Neuronal stem cell (in vitro differentiated cells): ENCODE results near the gene LLCFC1.

Experiments used
- DNase-seq: peaks from one replicate; pipeline ENCODE4 v3.0.0-alpha.2; 2013; ENCODE audit warnings: low spot score
- H2AFZ ChIP-seq: one replicate; pipeline ENCODE4 v1.6.1; 2013; ENCODE audit warnings: mild to moderate bottlenecking, low read length, inconsistent platforms
- H2AK5ac ChIP-seq: 2 replicates; pipeline ENCODE4 v1.6.1; 2013; ENCODE audit warnings: low read depth, mild to moderate bottlenecking, inconsistent platforms, low read length, moderate library complexity, mixed read lengths
- H2BK120ac ChIP-seq: 2 replicates; pipeline ENCODE4 v1.6.1; 2013; ENCODE audit warnings: low read depth, mild to moderate bottlenecking, inconsistent platforms, low read length, moderate library complexity, mixed read lengths
- H2BK12ac ChIP-seq: one replicate; pipeline ENCODE4 v1.6.1; 2013; ENCODE audit warnings: low read length, inconsistent platforms
- H2BK15ac ChIP-seq: 2 replicates; pipeline ENCODE4 v1.6.1; 2013; ENCODE audit warnings: mild to moderate bottlenecking, low read length, inconsistent platforms, mixed read lengths
- H2BK5ac ChIP-seq: one replicate; pipeline ENCODE4 v1.6.1; 2013; ENCODE audit warnings: inconsistent platforms, mild to moderate bottlenecking, low read length, moderate library complexity
- H3K14ac ChIP-seq: one replicate; pipeline ENCODE4 v1.6.1; 2013; ENCODE audit warnings: low read length, inconsistent platforms
- H3K18ac ChIP-seq: 2 replicates; pipeline ENCODE4 v1.6.1; 2013; ENCODE audit warnings: low read length, inconsistent platforms
- H3K23ac ChIP-seq: 2 replicates; pipeline ENCODE4 v1.6.1; 2013; ENCODE audit warnings: low read depth, mild to moderate bottlenecking, mixed read lengths, low read length, inconsistent platforms; ENCODE audit not compliant: poor library complexity
- H3K27ac ChIP-seq: replicated peaks from 3 replicates; pipeline ENCODE4 v1.5.1; 2013; ENCODE audit warnings: low read length, inconsistent platforms
- H3K27me3 ChIP-seq, 3 experiments: 2 replicates each; pipeline ENCODE4 v1.6.1; 2013; ENCODE audit warnings: low read length in 3 of 3, mild to moderate bottlenecking in 2 of 3, inconsistent platforms in 1 of 3, low read depth in 1 of 3, mixed read lengths in 1 of 3, moderate library complexity in 1 of 3; ENCODE audit not compliant: control insufficient read depth in 3 of 3, insufficient read depth in 3 of 3
- H3K36me3 ChIP-seq, 2 donors: replicated peaks in 1 of 2; 2 replicates each; pipeline ENCODE4 v1.6.1; 2013; ENCODE audit warnings: low read length in 2 of 2; ENCODE audit not compliant: control insufficient read depth in 2 of 2, insufficient read depth in 2 of 2
- H3K4ac ChIP-seq: 2 replicates; pipeline ENCODE4 v1.6.1; 2013; ENCODE audit warnings: inconsistent platforms, mild to moderate bottlenecking, low read length, moderate library complexity
- H3K4me1 ChIP-seq, 2 donors: 1 replicate in 1 of 2; 2 replicates in 1 of 2; pipeline ENCODE4 v1.6.1; 2013; ENCODE audit warnings: low read length in 2 of 2, low read depth in 1 of 2; ENCODE audit not compliant: control insufficient read depth in 2 of 2, insufficient read depth in 1 of 2
- H3K4me2 ChIP-seq: one replicate; pipeline ENCODE4 v1.6.1; 2013; ENCODE audit warnings: mild to moderate bottlenecking, low read length, inconsistent platforms; ENCODE audit not compliant: insufficient read depth, poor library complexity, severe bottlenecking
- H3K4me3 ChIP-seq, 2 donors: 2 replicates each; pipeline ENCODE4 v1.5.1; 2013; ENCODE audit warnings: low read length in 2 of 2, mild to moderate bottlenecking in 2 of 2, inconsistent platforms in 1 of 2, moderate library complexity in 1 of 2
- H3K79me1 ChIP-seq: one replicate; pipeline ENCODE4 v1.6.1; 2013; ENCODE audit warnings: low read depth, mild to moderate bottlenecking, inconsistent platforms, low read length, moderate library complexity
- H3K9ac ChIP-seq: one replicate; pipeline ENCODE4 v1.6.1; 2013; ENCODE audit warnings: mild to moderate bottlenecking, low read depth, low read length, inconsistent platforms; ENCODE audit not compliant: poor library complexity
- H3K9me3 ChIP-seq, 2 donors: replicated peaks in 1 of 2; 2 replicates each; pipeline versions ENCODE3 to v1.6.1; 2013; ENCODE audit warnings: low read length in 2 of 2, mild to moderate bottlenecking in 2 of 2, inconsistent platforms in 1 of 2, low read depth in 1 of 2, mixed read lengths in 1 of 2, moderate library complexity in 1 of 2; ENCODE audit not compliant: control insufficient read depth in 2 of 2, insufficient read depth in 1 of 2
- H4K8ac ChIP-seq: one replicate; pipeline ENCODE4 v1.6.1; 2013; ENCODE audit warnings: low read depth, mild to moderate bottlenecking, inconsistent platforms, low read length, moderate library complexity
- H4K91ac ChIP-seq: one replicate; pipeline ENCODE4 v1.6.1; 2013; ENCODE audit warnings: low read length, low read depth, mild to moderate bottlenecking, inconsistent platforms; ENCODE audit not compliant: poor library complexity
- WGBS, 2 donors: extraction: QIAGEN DNeasy Blood & Tissue Kit; methylation state at CpG; one replicate each; pipeline ENCODE4 v1.1.7; 2013; ENCODE audit warnings: missing lambda C conversion rate in 2 of 2, mixed read lengths in 1 of 2; ENCODE audit not compliant: insufficient read length in 2 of 2, insufficient replicate concordance in 1 of 2; ENCODE audit errors: extremely low coverage in 2 of 2; 5-methylcytosine and 5-hydroxymethylcytosine counted together

Gene LLCFC1

DNA sequence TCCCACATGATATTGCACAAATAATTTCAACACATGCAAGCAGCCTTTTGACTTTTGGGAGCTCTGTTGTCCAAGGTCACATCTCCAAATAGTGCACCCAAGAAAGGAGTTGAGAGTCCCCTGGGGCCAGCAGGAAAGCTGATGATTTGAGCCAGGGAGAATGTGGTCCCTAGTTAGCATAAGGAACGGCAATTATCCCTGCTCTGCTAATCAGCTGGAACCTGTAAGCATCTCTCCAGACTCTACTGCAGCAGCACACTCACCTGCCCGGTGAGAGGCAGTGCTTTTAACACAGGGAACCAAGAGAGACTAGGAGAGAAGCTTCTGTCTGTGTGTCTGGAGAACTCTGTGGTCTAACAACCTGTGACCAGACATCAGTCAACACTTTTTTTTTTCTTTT is 22.8 kb upstream of the LLCFC1 start:
- Histone ChIP-seq H3K27ac (no peak overlapping the region), H2BK120ac (no peak overlapping the region), H3K4me2 (no peak overlapping the region), H3K14ac (peak overlapping the region; percentile 14), H3K4me1 (no peaks in the 10 kb centered on the region), H4K91ac (no peak overlapping the region), H4K8ac (no peak overlapping the region), H3K4me3 (no peak overlapping the region), H3K27me3 (no peaks in the 10 kb centered on the region), H2AFZ (no peak overlapping the region), H2BK12ac (no peak overlapping the region), H3K79me1 (no peaks in the 10 kb centered on the region), H3K4ac (no peak overlapping the region), H2BK15ac (no peak overlapping the region), H3K18ac (no peak overlapping the region), H3K36me3 (no peaks in the 10 kb centered on the region), H3K23ac (no peak overlapping the region), H2BK5ac (no peak overlapping the region), H2AK5ac (no peak overlapping the region), H3K9me3 (no peaks in the 10 kb centered on the region), H3K9ac (no peak overlapping the region)
- WGBS, 2 donors = no CpG with 5 or more reads among the region's 2 CpGs
- no peak for DNase-seq

GRCh38 chr7:142917447-142917846 is 21.8 kb upstream of the LLCFC1 start:
- Histone ChIP-seq H2BK15ac (no peak overlapping the region), H3K27ac (no peak overlapping the region), H3K4me2 (no peak overlapping the region), H3K18ac (no peak overlapping the region), H3K4me3 (no peak overlapping the region), H3K27me3 (no peaks in the 10 kb centered on the region), H3K9me3 (no peaks in the 10 kb centered on the region), H3K9ac (no peak overlapping the region), H2BK12ac (no peak overlapping the region), H3K4ac (no peak overlapping the region), H2AFZ (no peak overlapping the region), H4K8ac (no peak overlapping the region), H2BK5ac (no peak overlapping the region), H2AK5ac (no peak overlapping the region), H3K36me3 (no peaks in the 10 kb centered on the region), H3K4me1 (no peaks in the 10 kb centered on the region), H3K14ac (no peak overlapping the region), H4K91ac (no peak overlapping the region), H2BK120ac (no peak overlapping the region), H3K79me1 (no peaks in the 10 kb centered on the region), H3K23ac (no peak overlapping the region)
- DNase-seq = no peak
- WGBS, 2 donors = no CpG with 5 or more reads among the region's 3 CpGs

DNA sequence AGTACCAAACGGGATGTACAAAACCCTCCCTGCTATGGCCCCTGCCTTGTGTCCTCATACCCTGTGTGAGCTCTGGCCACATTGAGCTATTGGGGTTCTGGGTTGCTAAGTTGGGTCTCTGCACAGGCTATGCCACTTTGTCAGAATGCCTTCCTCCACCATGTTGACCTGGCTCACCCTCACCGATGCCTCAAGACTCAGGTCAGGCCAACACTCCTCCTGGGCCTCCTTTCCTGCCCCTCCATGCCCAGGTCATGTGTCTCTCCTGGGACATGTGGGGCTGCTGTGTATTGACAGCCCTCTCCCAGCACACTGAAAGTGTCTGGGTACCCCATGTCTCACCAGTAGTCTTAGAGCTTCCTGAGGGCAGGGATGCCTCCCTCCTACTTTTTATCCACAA is 20.4 kb upstream of the LLCFC1 start:
- WGBS, 2 donors = no CpG with 5 or more reads among the region's 2 CpGs
- Histone ChIP-seq H3K4me1 (no peaks in the 10 kb centered on the region), H2AFZ (no peak overlapping the region), H3K23ac (no peak overlapping the region), H2AK5ac (no peak overlapping the region), H2BK12ac (no peak overlapping the region), H3K9me3 (no peaks in the 10 kb centered on the region), H3K4ac (no peak overlapping the region), H3K36me3 (no peaks in the 10 kb centered on the region), H4K8ac (no peak overlapping the region), H3K27me3 (no peaks in the 10 kb centered on the region), H4K91ac (no peak overlapping the region), H2BK120ac (no peak overlapping the region), H2BK15ac (no peak overlapping the region), H3K4me2 (no peak overlapping the region), H3K27ac (no peak overlapping the region), H3K18ac (no peak overlapping the region), H3K9ac (no peak overlapping the region), H3K4me3 (no peak overlapping the region), H3K14ac (no peak overlapping the region), H3K79me1 (no peaks in the 10 kb centered on the region), H2BK5ac (no peak overlapping the region)
- DNase-seq = no peak

- Histone ChIP-seq H3K4me3 (no peak overlapping the region), H3K4me2 (no peak overlapping the region), H4K91ac (no peak overlapping the region), H3K4me1 (no peaks in the 10 kb centered on the region), H2AFZ (no peak overlapping the region), H3K9me3 (no peaks in the 10 kb centered on the region), H3K27ac (no peak overlapping the region), H4K8ac (no peak overlapping the region), H3K27me3 (no peaks in the 10 kb centered on the region), H3K36me3 (no peaks in the 10 kb centered on the region), H2BK5ac (no peak overlapping the region), H3K9ac (no peak overlapping the region), H3K4ac (no peak overlapping the region), H3K79me1 (no peaks in the 10 kb centered on the region), H2AK5ac (no peak overlapping the region), H2BK12ac (no peak overlapping the region), H3K23ac (no peak overlapping the region), H3K18ac (no peak overlapping the region), H2BK15ac (no peak overlapping the region), H2BK120ac (no peak overlapping the region), H3K14ac (no peak overlapping the region)
- no CpG with 5 or more reads among the region's 3 CpGs for WGBS, 2 donors
- no peak for DNase-seq
Observed at GRCh38 chr7:142919656-142920055, 19.6 kb upstream of the LLCFC1 start.
